Hematopoietic multipotent progenitor cell treated with erythropoietin and hydrocortisone succinate and interleukin-3 and kit ligand, for 15 days (in vitro differentiated cells): ENCODE results near the gene SAXO2.
"Not testable (repeated sequence)": the region's sequence is repeated elsewhere in the genome, so short reads cannot be mapped to it uniquely, and the experiment has no call there.

ENCODE experiments used
- DNase-seq: peaks from one replicate; pipeline ENCODE4 v3.0.0-alpha.2; 2015; ENCODE audit warnings: low spot score

The SAXO2 gene

DNA sequence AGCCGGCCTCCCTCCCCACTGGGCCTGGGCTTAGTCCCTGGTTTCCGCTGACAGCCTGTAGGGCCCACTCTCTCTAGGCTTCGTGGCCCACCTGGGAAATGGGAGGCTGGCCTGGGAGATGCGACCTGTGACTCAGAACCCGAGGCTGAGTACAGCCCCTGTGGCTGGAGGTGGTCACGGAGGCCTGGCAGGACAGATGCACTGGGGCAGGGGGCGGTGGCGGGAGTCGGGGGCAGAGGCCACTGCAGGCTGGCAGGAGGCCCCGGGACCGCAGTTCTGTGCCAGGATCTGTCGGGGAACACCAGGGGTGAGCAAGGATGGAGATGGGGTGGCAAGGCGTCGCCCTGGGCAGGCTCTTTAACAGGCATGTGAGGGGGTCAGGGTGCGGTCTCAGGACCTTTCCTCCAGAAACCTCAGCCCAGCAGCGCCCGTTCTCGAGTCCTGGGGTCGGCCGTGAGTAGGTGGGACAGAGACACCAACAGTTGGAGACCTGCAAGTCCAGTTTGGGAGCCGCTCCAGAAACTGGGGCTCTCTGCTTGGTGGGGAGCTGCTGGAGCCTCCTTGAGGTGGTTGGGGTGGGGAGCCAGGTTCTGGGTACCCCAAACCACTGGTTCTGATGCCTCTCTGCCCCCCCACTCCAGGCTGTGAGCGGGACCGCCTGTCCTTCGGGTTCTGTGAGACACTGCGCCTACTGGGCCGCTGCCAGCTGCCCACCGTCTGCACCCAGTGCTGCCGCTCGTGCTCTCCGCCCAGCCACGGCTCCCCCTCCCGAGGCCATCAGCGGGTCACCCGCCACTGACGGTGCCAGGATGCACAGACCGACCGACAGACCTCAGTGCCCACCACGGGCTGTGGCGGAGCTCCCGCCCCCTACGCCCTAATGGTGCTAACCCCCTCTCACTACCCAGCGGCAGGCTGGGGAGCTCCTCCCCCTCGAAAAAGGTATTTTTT, 71.3 kb downstream of the SAXO2 start:
- not testable (repeated sequence) for DNase-seq
